H9 (cell line): ENCODE results near the gene RASL10B. TPM values are rescaled to one million over a fixed set of nuclear protein-coding genes. Genes with fewer than 3 reads are reported as not detected.

Source experiments
- DNase-seq: peaks from one replicate; pipeline ENCODE4 v3.0.0-alpha.2; 2017
- H2AFZ ChIP-seq: one replicate; pipeline ENCODE4 v1.6.1; 2013; ENCODE audit warnings: mild to moderate bottlenecking, low read length, control low read depth, moderate library complexity
- H2AK5ac ChIP-seq: 2 replicates; pipeline ENCODE4 v1.6.1; 2013; ENCODE audit warnings: low read length, control low read depth, mixed read lengths; ENCODE audit not compliant: insufficient read length
- H2BK120ac ChIP-seq: one replicate; pipeline ENCODE4 v1.6.1; 2013; ENCODE audit warnings: low read depth, mild to moderate bottlenecking, low read length, control low read depth, inconsistent platforms; ENCODE audit not compliant: poor library complexity, severe bottlenecking
- H2BK12ac ChIP-seq: 2 replicates; pipeline ENCODE4 v1.6.1; 2013; ENCODE audit warnings: low read length, control low read depth, mixed read lengths, low read depth; ENCODE audit not compliant: insufficient read length
- H2BK15ac ChIP-seq: 2 replicates; pipeline ENCODE4 v1.6.1; 2013; ENCODE audit warnings: low read depth, low read length, control low read depth
- H2BK20ac ChIP-seq: one replicate; pipeline ENCODE4 v1.6.1; 2013; ENCODE audit warnings: low read depth, mild to moderate bottlenecking, low read length, control low read depth, inconsistent platforms; ENCODE audit not compliant: poor library complexity, severe bottlenecking
- H2BK5ac ChIP-seq: 2 replicates; pipeline ENCODE4 v1.6.1; 2013; ENCODE audit warnings: low read length, control low read depth, mixed read lengths; ENCODE audit not compliant: insufficient read length
- H3K14ac ChIP-seq: 2 replicates; pipeline ENCODE4 v1.6.1; 2013; ENCODE audit warnings: low read length, control low read depth; ENCODE audit not compliant: insufficient read depth
- H3K18ac ChIP-seq: 2 replicates; pipeline ENCODE4 v1.6.1; 2013; ENCODE audit warnings: low read depth, mild to moderate bottlenecking, mixed read lengths, low read length, control low read depth; ENCODE audit not compliant: insufficient read length
- H3K23ac ChIP-seq: 2 replicates; pipeline ENCODE4 v1.6.1; 2013; ENCODE audit warnings: low read length, control low read depth, mixed read lengths, low read depth; ENCODE audit not compliant: insufficient read length
- H3K23me2 ChIP-seq: 2 replicates; pipeline ENCODE4 v1.6.1; 2013; ENCODE audit warnings: low read depth, mild to moderate bottlenecking, mixed read lengths, low read length, control low read depth; ENCODE audit not compliant: insufficient read length, poor library complexity, severe bottlenecking
- H3K27ac ChIP-seq: 2 replicates; pipeline ENCODE4 v1.5.1; 2013; ENCODE audit warnings: low read length, control low read depth, mixed read lengths, low read depth; ENCODE audit not compliant: insufficient read length
- H3K27me3 ChIP-seq: 2 replicates; pipeline ENCODE4 v1.6.1; 2013; ENCODE audit warnings: low read length, control low read depth, inconsistent platforms; ENCODE audit not compliant: insufficient read depth
- H3K4ac ChIP-seq: 2 replicates; pipeline ENCODE4 v1.6.1; 2013; ENCODE audit warnings: low read depth, mild to moderate bottlenecking, control low read depth, inconsistent platforms, low read length, moderate library complexity
- H3K4me1 ChIP-seq: 2 replicates; pipeline ENCODE4 v1.6.1; 2013; ENCODE audit warnings: low read length, control low read depth, inconsistent platforms; ENCODE audit not compliant: insufficient read depth
- H3K4me2 ChIP-seq: 2 replicates; pipeline ENCODE4 v1.6.1; 2013; ENCODE audit warnings: low read length, control low read depth, mixed read lengths; ENCODE audit not compliant: insufficient read length, insufficient read depth
- H3K56ac ChIP-seq: 2 replicates; pipeline ENCODE4 v1.6.1; 2013; ENCODE audit warnings: low read depth, mild to moderate bottlenecking, mixed read lengths, low read length, control low read depth; ENCODE audit not compliant: insufficient read length
- H3K79me1 ChIP-seq: 2 replicates; pipeline ENCODE4 v1.6.1; 2013; ENCODE audit warnings: low read depth, mild to moderate bottlenecking, moderate library complexity, low read length, control low read depth, inconsistent platforms; ENCODE audit not compliant: insufficient read depth, poor library complexity, severe bottlenecking
- H3K79me2 ChIP-seq: 2 replicates; pipeline ENCODE4 v1.6.1; 2013; ENCODE audit warnings: low read length, control low read depth, inconsistent platforms; ENCODE audit not compliant: insufficient read depth
- H3K9ac ChIP-seq: 2 replicates; pipeline ENCODE4 v1.6.1; 2013; ENCODE audit warnings: low read length, control low read depth, mixed read lengths; ENCODE audit not compliant: insufficient read length; ENCODE audit errors: extremely low read depth
- H3K9me3 ChIP-seq: one replicate; pipeline ENCODE4 v1.6.1; 2013; ENCODE audit warnings: low read depth, low read length, inconsistent platforms; ENCODE audit not compliant: control insufficient read depth
- H3T11ph ChIP-seq: one replicate; pipeline ENCODE4 v1.6.1; 2013; ENCODE audit warnings: mild to moderate bottlenecking, low read length, control low read depth, inconsistent platforms
- H4K20me1 ChIP-seq: one replicate; pipeline ENCODE4 v1.6.1; 2013; ENCODE audit not compliant: control insufficient read depth, insufficient read length, insufficient read depth
- H4K5ac ChIP-seq: 2 replicates; pipeline ENCODE4 v1.6.1; 2013; ENCODE audit warnings: low read depth, mild to moderate bottlenecking, mixed read lengths, low read length, control low read depth; ENCODE audit not compliant: insufficient read length
- H4K8ac ChIP-seq: replicated peaks from 2 replicates; pipeline ENCODE4 v1.6.1; 2013; ENCODE audit warnings: low read length, control low read depth, mixed read lengths, low read depth; ENCODE audit not compliant: insufficient read length
- H4K91ac ChIP-seq: 2 replicates; pipeline ENCODE4 v1.6.1; 2013; ENCODE audit warnings: low read depth, mild to moderate bottlenecking, moderate library complexity, mixed read lengths, low read length, control low read depth; ENCODE audit not compliant: insufficient read length
- H3K27ac Mint-ChIP-seq, 3 experiments: 2 replicates in 2 of 3; 3 replicates in 1 of 3; pipeline ENCODE4 v1.8.0; 2020 to 2021; ENCODE audit warnings: mixed read lengths in 3 of 3, mild to moderate bottlenecking in 1 of 3, moderate library complexity in 1 of 3
- H3K27me3 Mint-ChIP-seq: 2 replicates; pipeline ENCODE4 v1.8.0; 2021; ENCODE audit warnings: low read depth, mild to moderate bottlenecking, moderate library complexity, mixed read lengths
- H3K36me3 Mint-ChIP-seq, 3 experiments: 2 replicates in 2 of 3; 3 replicates in 1 of 3; pipeline ENCODE4 v1.8.0; 2020 to 2021; ENCODE audit warnings: low read depth in 3 of 3, mixed read lengths in 3 of 3; ENCODE audit not compliant: insufficient read depth in 1 of 3
- H3K4me1 Mint-ChIP-seq, 2 experiments: 2 replicates each; pipeline ENCODE4 v1.8.0; 2020; ENCODE audit warnings: mixed read lengths in 2 of 2
- H3K4me3 Mint-ChIP-seq, 2 experiments: 2 replicates in 1 of 2; 3 replicates in 1 of 2; pipeline ENCODE4 v1.8.0; 2020 to 2021; ENCODE audit warnings: mild to moderate bottlenecking in 2 of 2, mixed read lengths in 2 of 2, moderate library complexity in 1 of 2
- H3K9me3 Mint-ChIP-seq, 2 experiments: 2 replicates in 1 of 2; 3 replicates in 1 of 2; pipeline ENCODE4 v1.8.0; 2020; ENCODE audit warnings: mild to moderate bottlenecking in 2 of 2, mixed read lengths in 2 of 2, moderate library complexity in 1 of 2
- CTCF ChIP-seq: fragments of 200-600 bp; sonication (generic); conservative IDR thresholded peaks from 3 replicates; pipeline ENCODE4 v1.8.0; 2021; ENCODE audit warnings: antibody characterized with exemption, mild to moderate bottlenecking
- WGBS: extraction: QIAGEN DNeasy Blood & Tissue Kit; methylation state at CpG from one replicate; pipeline ENCODE4 v1.1.7; 2013; ENCODE audit warnings: missing lambda C conversion rate, low lambda C conversion rate, mixed read lengths; ENCODE audit not compliant: insufficient read length; ENCODE audit errors: extremely low coverage; 5-methylcytosine and 5-hydroxymethylcytosine counted together
- total RNA-seq: library from RNA; stranded (reverse); gene quantifications from 2 replicates; pipeline ENCODE4 v1.2.1, GENCODE V29; 2021

RASL10B gene
- total RNA-seq, 1 experiment from 2014 or later: 15.9 TPM

GRCh38 chr17:35763767-35764122 is 32.3 kb downstream of the RASL10B start:
- Histone ChIP-seq H3K4me2 (peak overlapping the region; percentile 39), H3K23ac (no peak overlapping the region), H3K4ac (no peak overlapping the region), H4K5ac (no peak overlapping the region), H3K4me1 (no peaks in the 10 kb centered on the region; the same call in 1 of the 2 replicates), H3K79me1 (no peaks in the 10 kb centered on the region), H4K20me1 (no peaks in the 10 kb centered on the region), H2BK15ac (no peak overlapping the region), H3K27ac (no peak overlapping the region), H4K8ac (no peak overlapping the region), H3K27me3 (peaks cover 2% of the 10 kb centered on the region; the same call in 1 of the 2 replicates), H3K9ac (no peak overlapping the region), H3K14ac (no peak overlapping the region), H2BK5ac (no peak overlapping the region), H3K56ac (no peak overlapping the region), H2AK5ac (no peak overlapping the region), H2BK12ac (no peak overlapping the region), H3K79me2 (no peaks in the 10 kb centered on the region), H3K9me3 (no peaks in the 10 kb centered on the region), H2BK20ac (no peak overlapping the region), H2BK120ac (no peak overlapping the region), H3K18ac (no peak overlapping the region), H4K91ac (no peak overlapping the region), H2AFZ (no peak overlapping the region), H3T11ph (no peak overlapping the region), H3K23me2 (peaks cover 5% of the 10 kb centered on the region)
- peaks cover 28% of the 10 kb centered on the region for H3K27me3 Mint-ChIP-seq
- no CpG with 5 or more reads among the region's 17 CpGs for WGBS
- peak overlapping the region; percentile 40 to 78; a peak in 4 of 5 replicates for H3K4me3 Mint-ChIP-seq
- no peak for TF ChIP-seq CTCF
- H3K9me3 Mint-ChIP-seq: no peaks in the 10 kb centered on the region; a peak in 3 of 5 replicates
- H3K4me1 Mint-ChIP-seq: peaks cover 14 to 17% of the 10 kb centered on the region in 2 experiments
- no peak overlapping the region for H3K27ac Mint-ChIP-seq
- no peak for DNase-seq
- H3K36me3 Mint-ChIP-seq: no peaks in the 10 kb centered on the region; a peak in 2 of 7 replicates
